HUDEP-2 (cell line): ENCODE data around the gene MYH1.

ENCODE experiments used
- DNase-seq, 76 experiments: peaks; one replicate each; lab custom pipeline; 2025; ENCODE audit not compliant: unreplicated experiment in 76 of 76; lab: John Stamatoyannopoulos, UW

Gene MYH1

DNA sequence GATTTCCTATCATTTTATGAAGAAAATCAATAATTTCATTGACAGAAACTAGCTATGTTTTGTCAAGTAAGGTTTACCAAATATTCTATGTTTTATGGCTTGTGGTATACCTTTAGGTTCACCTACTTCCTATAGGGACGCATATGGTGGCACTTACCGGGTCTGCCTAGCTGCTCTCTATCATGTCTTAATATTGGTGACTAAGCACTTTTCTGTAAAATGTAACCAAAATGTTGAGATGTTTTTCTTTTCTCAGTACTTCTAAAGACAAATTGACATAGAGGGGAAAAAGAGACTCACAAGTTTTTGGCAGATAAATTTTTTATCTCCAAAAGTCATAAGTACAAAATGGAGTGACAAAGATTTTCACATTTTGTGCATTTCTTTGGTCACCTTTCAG lies 26.3 kb downstream of the MYH1 start:
- DNase-seq, result no peak

DNA sequence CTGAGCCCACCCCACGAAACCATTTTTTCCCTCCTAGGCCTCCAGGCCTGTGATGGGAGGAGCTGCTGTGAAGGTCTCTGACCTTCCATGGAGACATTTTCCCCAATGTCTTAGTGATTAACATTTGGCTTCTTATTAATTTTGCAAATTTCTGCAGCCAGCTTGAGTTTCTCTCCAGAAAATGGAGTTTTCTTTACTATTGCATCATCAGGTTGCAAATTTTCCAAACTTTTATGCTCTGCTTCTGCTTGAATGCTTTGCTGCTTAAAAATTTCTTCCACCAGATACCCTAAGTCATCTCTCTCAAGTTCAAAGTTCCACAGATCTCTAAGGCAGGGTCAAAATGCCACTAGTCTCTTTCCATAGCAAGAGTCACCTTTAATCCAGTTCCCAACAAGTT lies 36.1 kb downstream of the MYH1 start:
- no peak for DNase-seq

DNA sequence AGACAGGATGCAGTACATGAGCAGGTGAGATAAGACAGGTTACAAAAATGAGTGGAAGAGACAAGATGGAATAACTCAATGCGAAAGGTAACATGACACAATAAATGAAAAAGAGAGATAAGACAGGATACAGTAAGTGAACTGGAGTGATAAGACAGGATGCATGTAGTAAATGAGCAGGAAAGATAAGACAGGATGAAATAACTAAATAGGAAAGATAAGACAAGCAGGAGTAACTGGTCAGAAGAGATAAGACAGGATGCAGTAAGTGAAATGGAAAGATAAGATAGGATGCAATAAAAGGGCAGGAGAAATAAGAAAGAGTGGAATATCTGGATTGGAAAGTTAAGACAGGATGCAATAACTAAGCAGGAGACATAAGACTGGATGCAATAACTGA lies 40.6 kb downstream of the MYH1 start:
- DNase-seq, result no peak

DNA sequence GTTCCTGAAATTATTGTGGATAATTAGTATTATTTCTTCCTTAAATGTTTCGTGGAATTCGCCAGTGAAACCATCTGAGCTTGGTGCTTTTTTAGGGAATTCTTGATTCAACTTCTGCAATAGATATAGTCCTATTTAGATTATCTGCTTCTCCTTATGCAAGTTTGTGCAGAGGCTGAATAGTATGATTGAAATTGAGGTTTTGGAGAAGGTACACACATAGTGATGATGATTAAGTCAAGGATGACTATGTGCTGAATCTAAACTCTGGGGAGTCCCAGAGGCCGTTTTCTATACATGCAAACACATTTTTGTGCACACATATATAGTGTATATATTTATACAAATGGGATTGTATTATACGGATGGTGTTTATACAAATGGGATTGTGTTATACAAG lies 43.8 kb downstream of the MYH1 start:
- no peak for DNase-seq

DNA sequence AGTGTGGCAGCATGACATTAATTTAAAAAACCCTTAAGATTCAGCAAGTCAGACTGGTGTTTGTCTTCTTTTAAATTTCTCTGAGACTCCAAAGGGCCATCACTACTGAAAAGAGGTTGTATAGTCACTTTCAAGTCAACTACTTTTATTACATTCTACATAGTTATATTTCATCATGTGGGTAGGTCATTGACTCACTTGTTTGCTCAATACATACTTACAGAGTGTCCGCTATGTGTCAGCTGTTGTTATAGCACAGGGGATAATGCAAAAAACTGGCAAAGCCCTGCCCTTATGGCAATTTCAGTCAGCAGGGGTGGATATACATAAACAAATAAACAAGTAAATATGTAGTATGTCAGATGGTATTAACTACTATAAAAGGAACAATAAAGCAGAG lies 46.5 kb downstream of the MYH1 start:
- DNase-seq, result no peak

DNA sequence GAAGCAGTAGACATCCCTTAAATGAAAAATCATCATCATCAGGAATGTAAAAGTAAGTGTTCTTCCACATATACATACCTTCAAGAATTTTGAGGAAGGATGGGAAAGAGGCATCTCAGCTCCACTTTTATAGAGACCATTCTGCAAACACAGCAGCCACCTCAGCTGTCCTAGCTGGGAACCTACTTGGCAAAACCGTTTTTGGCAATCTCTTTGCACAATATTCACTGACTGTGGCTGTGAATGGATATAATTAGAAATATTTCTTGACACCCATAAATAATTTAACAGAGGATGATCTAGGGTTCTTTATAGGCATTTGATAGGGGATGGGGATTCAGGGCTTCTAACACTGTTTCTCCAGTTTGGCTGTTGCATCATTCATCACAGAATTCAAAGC lies 48.9 kb downstream of the MYH1 start, which contains the start of gene MYH4:
Gene MYH4, minus strand, starts transcription at position 101 of the 400 bp plus-strand sequence. CDS start 2,814 bp downstream, outside the sequence.
- DNase-seq, result no peak

DNA sequence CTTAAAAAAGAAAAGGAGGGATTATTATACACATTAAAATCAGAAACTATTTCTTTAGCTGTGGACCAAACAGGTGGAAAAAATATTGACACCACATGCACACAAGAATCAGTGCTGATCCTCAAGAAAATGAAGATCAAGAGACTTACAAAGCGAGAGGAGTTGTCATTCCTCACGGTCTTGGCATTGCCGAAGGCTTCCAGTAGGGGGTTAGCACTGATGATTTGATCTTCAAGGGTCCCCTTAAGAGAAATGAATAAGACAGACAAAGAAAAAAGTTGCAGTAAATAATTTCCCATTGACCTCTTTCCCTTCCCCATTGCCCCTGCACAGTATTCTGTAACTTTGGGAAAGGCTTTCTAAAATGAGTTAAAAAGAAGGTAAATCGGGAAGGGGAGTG lies 54.9 kb downstream of the MYH1 start:
- no peak for DNase-seq

DNA sequence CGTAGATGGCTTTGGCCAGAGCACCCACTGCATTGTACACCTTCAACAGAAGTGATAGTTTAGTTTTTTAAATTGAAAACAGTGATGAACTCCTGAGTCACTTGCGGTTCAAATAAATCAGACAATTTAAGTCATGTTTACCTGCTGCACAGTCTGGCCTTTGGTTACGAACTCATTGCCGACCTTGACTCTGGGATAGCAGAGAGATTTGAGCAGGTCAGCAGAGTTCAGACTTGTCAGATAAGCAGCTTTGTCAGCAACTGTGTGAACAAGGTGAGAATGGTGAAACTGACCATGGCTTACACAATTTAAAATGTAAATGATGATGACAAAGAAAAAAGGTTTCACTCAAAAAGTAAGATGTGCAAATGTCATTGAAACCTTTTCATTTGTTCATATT lies 58.3 kb downstream of the MYH1 start:
- DNase-seq, result no peak

DNA sequence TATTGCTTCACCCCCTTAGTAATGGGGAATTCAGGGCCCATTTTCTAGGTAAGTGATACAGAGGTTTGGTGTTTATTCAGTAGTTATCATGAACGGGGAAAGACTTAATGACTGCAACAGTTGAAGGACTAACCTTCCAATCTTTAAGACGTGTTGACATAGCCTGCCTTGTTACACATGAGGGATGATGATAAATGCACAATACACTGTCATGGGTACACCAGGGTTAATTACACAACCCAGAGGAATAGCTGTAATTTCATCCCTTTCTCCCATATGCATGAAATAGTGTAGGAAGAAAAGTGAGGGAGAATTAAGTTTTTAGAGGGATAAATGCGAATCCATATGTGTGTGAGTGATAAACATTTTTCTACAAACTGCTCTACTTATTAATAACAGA lies 59.6 kb downstream of the MYH1 start:
- DNase-seq, result no peak

DNA sequence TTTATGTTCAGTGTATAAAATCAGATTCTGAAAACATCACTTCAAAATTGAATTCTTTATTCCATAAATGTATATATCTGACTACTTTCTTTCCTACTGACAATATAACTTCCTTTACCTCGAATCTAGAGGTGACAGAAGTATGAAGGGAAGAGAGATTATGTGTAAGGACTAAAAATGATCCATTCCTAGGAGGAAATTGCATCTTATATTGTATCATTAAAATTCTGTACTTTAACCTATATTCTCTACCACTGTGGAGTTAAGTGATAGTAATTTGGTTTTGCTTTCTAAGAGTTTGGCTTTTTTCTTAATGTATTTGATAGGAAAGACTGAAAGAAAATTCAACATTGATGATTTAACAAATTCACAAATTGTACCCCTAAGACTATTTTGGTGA lies 60.4 kb downstream of the MYH1 start:
- no peak for DNase-seq

DNA sequence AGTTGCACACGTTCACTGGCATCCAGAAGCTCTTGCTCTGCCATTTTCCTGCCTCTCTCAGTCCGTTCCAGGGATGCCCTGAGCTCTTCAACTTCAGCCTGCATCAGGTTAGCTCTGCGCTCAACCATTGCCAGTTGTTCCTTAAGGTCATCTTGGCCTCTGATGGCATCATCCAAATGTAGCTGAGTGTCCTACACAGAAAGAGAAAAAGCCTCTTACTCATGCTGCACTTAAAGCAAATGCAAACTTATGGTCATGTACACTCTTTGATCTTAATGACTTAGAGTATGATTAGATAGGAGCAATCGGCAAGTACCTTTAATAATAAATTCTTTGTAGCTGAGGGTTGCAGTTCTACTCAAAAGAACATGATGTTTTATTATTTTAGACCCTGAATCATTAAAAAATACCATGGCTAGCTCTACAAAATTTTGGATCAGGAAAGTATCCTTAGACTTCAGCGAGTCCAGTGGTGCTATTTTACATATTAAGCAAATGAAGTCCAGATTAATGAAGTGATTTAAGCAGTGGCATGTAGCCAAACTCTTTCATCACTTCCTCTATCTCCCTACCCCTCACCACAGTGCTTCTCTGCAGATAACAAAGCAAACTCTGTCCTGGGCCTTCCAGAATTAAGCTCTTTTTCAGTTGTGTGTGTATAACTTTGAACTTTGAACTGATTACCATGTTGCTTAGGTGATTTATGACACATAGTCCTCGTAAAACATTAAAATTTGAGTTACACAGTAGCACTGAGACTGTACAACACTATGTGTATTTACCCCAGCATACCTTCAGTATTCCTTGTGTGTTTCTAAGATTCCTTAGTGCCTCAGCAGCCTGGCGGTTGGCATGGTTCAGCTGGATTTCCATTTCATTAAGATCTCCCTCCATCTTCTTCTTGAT lies 71.1 kb downstream of the MYH1 start:
- no peak for DNase-seq
